T-helper 2 cell treated with Interferon-gamma antibody and Interleukin-4, amounts not matched to agents 100 ng/mL and 5 ng/mL, for 36 hours (primary cell): ENCODE measurements around the gene WNT9B. TPM values are rescaled to one million over a fixed set of nuclear protein-coding genes. Genes with fewer than 3 reads are reported as not detected.

Experiments
- intact Hi-C: fragments of 100-400 bp; cut with micrococcal nuclease; formaldehyde crosslinking; loops from one replicate; pipeline ENCODE4 v1.15.1; 2023
- total RNA-seq: library from RNA; stranded (reverse); gene quantifications from 2 replicates; pipeline ENCODE4 v1.2.3, GENCODE V29; 2022

Gene WNT9B
- total RNA-seq, 1 donor from 2014 or later: not detected

GRCh38 chr17:46853896-46854444 is 2.6 kb downstream of the WNT9B start:
- intact Hi-C loops: no loop called here

- intact Hi-C loops: no loop called here
These were observed 3.1 kb downstream of the WNT9B start for GRCh38 chr17:46854515-46854914.

- intact Hi-C loops: no loop called here
These were observed 3.6 kb downstream of the WNT9B start for GRCh38 chr17:46854948-46855347.

- intact Hi-C loops: no loop called here
These were observed 6.2 kb downstream of the WNT9B start for GRCh38 chr17:46857600-46857999.

- intact Hi-C loops: no loop called here
These were observed 8.6 kb downstream of the WNT9B start for GRCh38 chr17:46859996-46860395.

- intact Hi-C loops: no loop called here
These were observed 11.6 kb downstream of the WNT9B start for GRCh38 chr17:46862949-46863348.

- intact Hi-C loops: no loop called here
These were observed 12.2 kb downstream of the WNT9B start for GRCh38 chr17:46863383-46864121.

- intact Hi-C loops: no loop called here
These were observed 13.7 kb downstream of the WNT9B start for GRCh38 chr17:46865100-46865499.

GRCh38 chr17:46866325-46866724 is 14.9 kb downstream of the WNT9B start:
- intact Hi-C loops: no loop called here

GRCh38 chr17:46866747-46867146 is 15.4 kb downstream of the WNT9B start:
- intact Hi-C loops: no loop called here

- intact Hi-C loops: no loop called here
These were observed 17.4 kb downstream of the WNT9B start for GRCh38 chr17:46868689-46869187.

GRCh38 chr17:46869296-46869695 is 17.9 kb downstream of the WNT9B start:
- intact Hi-C loops: no loop called here

- intact Hi-C loops: no loop called here
These were observed 18.8 kb downstream of the WNT9B start for GRCh38 chr17:46869975-46870803.

GRCh38 chr17:46872421-46872820 is 21.0 kb downstream of the WNT9B start:
- intact Hi-C loops: no loop called here

GRCh38 chr17:46873941-46874645 is 22.7 kb downstream of the WNT9B start:
- intact Hi-C loops: no loop called here

GRCh38 chr17:46874906-46875305 is 23.5 kb downstream of the WNT9B start:
- intact Hi-C loops: no loop called here

- intact Hi-C loops: no loop called here
These were observed 24.5 kb downstream of the WNT9B start for GRCh38 chr17:46875849-46876352.

- intact Hi-C loops: no loop called here
These were observed 25.0 kb downstream of the WNT9B start for GRCh38 chr17:46876353-46876887.

- intact Hi-C loops: no loop called here
These were observed 25.5 kb downstream of the WNT9B start for GRCh38 chr17:46876926-46877325.

GRCh38 chr17:46877466-46877865 is 26.1 kb downstream of the WNT9B start:
- intact Hi-C loops: no loop called here

- intact Hi-C loops: no loop called here
These were observed 26.7 kb downstream of the WNT9B start for GRCh38 chr17:46878055-46878454.
